Activated CD8-positive, alpha-beta T cell treated with anti-CD3 and anti-CD28 coated beads, Interleukin-2, amount 10 ng/mL, durations not matched to agents 7 days and 5 days (primary cell): Measurements from ENCODE around the gene FXYD4. TPM values are rescaled to one million over a fixed set of nuclear protein-coding genes. Genes with fewer than 3 reads are reported as not detected.

Experiments used
- ATAC-seq: fragments of 150-1000 bp; cut with Tn5 transposase; one replicate; pipeline ENCODE4 v1.10.0; 2021; ENCODE audit warnings: moderate library complexity
- CTCF ChIA-PET: fragments of 350-600 bp; sonication (Branson Sonifier 250); formaldehyde crosslinking; loops from one replicate; lab custom pipeline; 2021; ENCODE audit warnings: antibody characterized with exemption; lab: Charles Lee
- POLR2A ChIA-PET: fragments of 350-600 bp; sonication (Branson Sonifier 250); formaldehyde crosslinking; loops from one replicate; lab custom pipeline; 2021; ENCODE audit warnings: antibody characterized with exemption; lab: Charles Lee
- DNase-seq: peaks from one replicate; pipeline ENCODE4 v3.0.0-alpha.2; 2020
- H3K27ac Mint-ChIP-seq: one replicate; pipeline ENCODE4 v1.8.0; 2021; ENCODE audit warnings: mild to moderate bottlenecking, mixed read lengths
- H3K27me3 Mint-ChIP-seq: one replicate; pipeline ENCODE4 v1.8.0; 2021; ENCODE audit warnings: low read depth, mixed read lengths
- H3K36me3 Mint-ChIP-seq: one replicate; pipeline ENCODE4 v1.8.0; 2021; ENCODE audit warnings: low read depth, mixed read lengths
- H3K4me1 Mint-ChIP-seq: one replicate; pipeline ENCODE4 v1.8.0; 2021; ENCODE audit warnings: low read depth, mixed read lengths
- H3K4me3 Mint-ChIP-seq: one replicate; pipeline ENCODE4 v1.8.0; 2021; ENCODE audit warnings: mild to moderate bottlenecking, mixed read lengths
- H3K9me3 Mint-ChIP-seq: one replicate; pipeline ENCODE4 v1.8.0; 2022; ENCODE audit warnings: mixed read lengths; ENCODE audit not compliant: insufficient read depth
- total RNA-seq, 2 experiments: library from RNA; stranded (reverse); gene quantifications; one replicate each; pipeline ENCODE4 v1.2.3, GENCODE V29; 2021

The FXYD4 gene
- total RNA-seq, 2 experiments from 2014 or later, result not detected

DNA sequence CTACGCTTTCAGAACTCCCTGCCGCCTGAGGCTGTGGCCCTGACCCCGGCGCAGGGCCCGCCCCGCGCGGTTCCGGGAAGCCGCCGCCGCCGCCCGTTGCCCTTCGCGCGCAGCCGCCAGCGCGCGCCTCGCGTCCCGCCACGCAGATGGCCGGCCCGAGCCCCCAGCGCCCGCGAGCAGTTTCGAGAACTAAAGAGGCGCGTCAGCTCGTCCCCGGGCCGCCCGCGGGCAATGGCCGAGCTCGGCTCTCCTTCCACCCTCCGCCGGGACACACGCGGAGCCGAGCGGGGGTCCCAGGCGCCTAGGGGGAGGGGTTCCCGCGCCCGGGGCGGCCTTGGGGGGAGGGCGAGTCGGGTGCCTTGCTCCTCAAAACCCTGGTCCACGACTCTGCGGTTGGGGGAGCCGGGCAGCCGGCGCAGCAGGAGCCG, 35.7 kb downstream of the FXYD4 start:
- Mint-ChIP-seq H3K4me1 (peaks cover 37% of the 10 kb centered on the region), H3K4me3 (peak overlapping the region; percentile 85), H3K27me3 (no peaks in the 10 kb centered on the region), H3K27ac (peak overlapping the region; percentile 98), H3K36me3 (peaks cover 56% of the 10 kb centered on the region), H3K9me3 (no peaks in the 10 kb centered on the region)
- ATAC-seq, result peak; percentile 7
- ChIA-PET CTCF (interaction anchor here (1.0 to 1.4 kb wide), 3 partner anchors 9 to 45 kb away, joined by 4 read pairs; no protein-coding TSS in a partner anchor), POLR2A (interaction anchor here (0.6 to 8.3 kb wide), 11 partner anchors 10 to 267 kb away, joined by 3 to 179 read pairs (median 5); partner anchors contain the start of gene ZNF487)
- DNase-seq, result peak; percentile 65

DNA sequence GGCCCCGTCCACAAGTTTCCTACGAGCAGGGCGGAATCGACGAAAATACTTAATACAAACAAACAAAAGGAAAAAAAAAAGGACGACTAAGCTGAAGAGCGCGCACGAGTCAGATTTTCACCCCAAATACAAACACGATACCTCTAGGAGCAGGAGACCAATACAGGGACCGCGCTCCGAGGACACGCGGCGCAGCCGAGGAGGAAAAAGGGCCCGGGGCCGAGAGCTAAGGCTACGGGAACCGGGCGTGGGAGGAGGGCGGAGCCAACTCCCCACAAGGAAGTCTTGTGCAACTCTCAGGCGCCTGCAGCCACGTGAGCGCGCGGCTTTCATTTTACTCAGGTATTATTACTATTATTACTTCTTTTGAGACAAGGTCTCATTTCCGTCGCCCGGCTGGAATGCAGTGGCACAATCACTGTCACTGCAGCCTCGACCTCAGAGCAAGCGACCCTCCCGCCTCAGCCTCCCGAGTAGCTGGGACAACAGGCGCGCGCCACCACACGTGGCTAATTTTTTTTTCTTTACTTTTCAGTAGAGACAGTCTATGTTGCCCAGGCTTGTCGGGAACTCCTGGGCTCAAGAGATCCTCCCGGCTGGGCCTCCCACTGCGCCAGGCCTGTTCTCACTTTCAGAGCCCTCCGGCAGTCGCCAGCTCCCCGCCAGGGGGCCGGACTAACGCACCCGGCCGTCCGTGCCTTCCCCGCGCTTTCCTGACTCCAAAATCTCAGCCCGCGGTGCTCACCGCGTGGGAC, 36.3 kb downstream of the FXYD4 start:
- Mint-ChIP-seq H3K27me3 (no peaks in the 10 kb centered on the region), H3K4me1 (peaks cover 31% of the 10 kb centered on the region), H3K27ac (peak overlapping the region; percentile 98), H3K4me3 (peak overlapping the region; percentile 85), H3K36me3 (peaks cover 51% of the 10 kb centered on the region), H3K9me3 (no peaks in the 10 kb centered on the region)
- POLR2A ChIA-PET, result interaction anchor here (0.7 to 8.3 kb wide), 13 partner anchors 10 to 285 kb away, joined by 3 to 179 read pairs (median 5); partner anchors contain the start of gene ZNF487
- peak; percentile 42 for ATAC-seq
- CTCF ChIA-PET, result interaction anchor here (1.0 to 1.4 kb wide), 3 partner anchors 9 to 45 kb away, joined by 4 read pairs; no protein-coding TSS in a partner anchor
- DNase-seq, result peak; percentile 89

DNA sequence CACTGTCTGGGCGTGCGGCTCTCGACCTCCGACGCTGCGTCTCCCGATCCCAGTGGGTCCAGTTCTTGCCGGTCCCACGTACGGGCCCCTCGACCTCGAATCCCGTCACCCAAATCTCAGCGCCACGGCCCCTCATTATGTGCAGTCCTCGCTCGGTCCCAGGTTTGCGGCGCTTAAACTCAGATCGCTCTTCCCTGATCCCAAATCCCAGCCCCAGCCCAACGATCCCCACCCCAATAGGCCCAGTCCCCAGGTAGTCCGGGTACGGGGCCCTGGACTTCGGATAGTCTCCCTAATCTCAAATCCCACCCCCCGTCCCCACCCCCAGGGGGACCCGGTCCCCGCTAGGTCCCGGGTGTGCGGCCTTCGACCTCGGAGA, 36.9 kb downstream of the FXYD4 start:
- Mint-ChIP-seq H3K4me1 (peaks cover 26% of the 10 kb centered on the region), H3K4me3 (peak overlapping the region; percentile 85), H3K27ac (peak overlapping the region; percentile 98), H3K9me3 (no peaks in the 10 kb centered on the region), H3K27me3 (no peaks in the 10 kb centered on the region), H3K36me3 (peaks cover 45% of the 10 kb centered on the region)
- ATAC-seq, result no peak
- CTCF ChIA-PET, result interaction anchor here (1.0 to 1.4 kb wide), 3 partner anchors 10 to 44 kb away, joined by 4 read pairs; no protein-coding TSS in a partner anchor
- POLR2A ChIA-PET, result interaction anchor here (0.7 to 8.3 kb wide), 9 partner anchors 9 to 285 kb away, joined by 3 to 179 read pairs (median 5); partner anchors contain the start of gene ZNF487
- no peak for DNase-seq

DNA sequence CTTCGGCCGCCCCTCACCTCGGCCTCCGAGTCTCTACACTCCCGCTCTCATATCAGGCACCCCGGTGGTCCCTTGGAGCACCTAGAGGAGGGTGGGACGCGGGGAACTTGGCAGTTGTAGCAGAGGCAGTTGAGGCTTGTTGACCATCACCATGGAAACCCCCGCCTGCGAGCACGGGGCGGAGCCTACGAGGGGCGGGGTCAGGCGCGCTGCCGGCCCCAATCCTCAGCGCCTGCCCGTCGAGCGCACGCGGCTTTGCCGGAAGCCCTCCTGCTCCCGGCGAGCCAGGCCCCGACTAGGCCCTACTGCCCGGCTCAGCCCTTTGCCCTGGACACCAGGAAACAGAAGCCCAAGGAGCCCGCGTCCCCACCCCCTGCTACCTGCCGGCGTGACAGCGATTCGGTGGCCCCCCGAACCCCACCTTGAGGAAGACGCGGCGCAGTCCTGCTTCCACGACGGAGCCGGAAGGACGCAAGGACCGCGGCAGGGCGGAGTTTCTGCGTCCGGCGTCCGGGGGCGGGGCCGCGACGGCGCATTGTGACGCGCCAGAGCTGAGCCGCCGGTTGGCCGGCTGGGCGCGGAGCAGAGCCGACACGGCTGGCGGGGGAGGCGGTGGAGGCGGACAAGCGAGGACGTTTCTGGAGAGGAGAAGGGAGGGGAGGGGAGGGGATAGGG, 37.4 kb downstream of the FXYD4 start, which contains the start of gene HNRNPF:
Gene HNRNPF, minus strand, starts transcription at position 477 of the 675 bp plus-strand sequence. CDS start 21,302 bp downstream, outside the sequence.
- peaks cover 42% of the 10 kb centered on the region for H3K36me3 Mint-ChIP-seq

DNA sequence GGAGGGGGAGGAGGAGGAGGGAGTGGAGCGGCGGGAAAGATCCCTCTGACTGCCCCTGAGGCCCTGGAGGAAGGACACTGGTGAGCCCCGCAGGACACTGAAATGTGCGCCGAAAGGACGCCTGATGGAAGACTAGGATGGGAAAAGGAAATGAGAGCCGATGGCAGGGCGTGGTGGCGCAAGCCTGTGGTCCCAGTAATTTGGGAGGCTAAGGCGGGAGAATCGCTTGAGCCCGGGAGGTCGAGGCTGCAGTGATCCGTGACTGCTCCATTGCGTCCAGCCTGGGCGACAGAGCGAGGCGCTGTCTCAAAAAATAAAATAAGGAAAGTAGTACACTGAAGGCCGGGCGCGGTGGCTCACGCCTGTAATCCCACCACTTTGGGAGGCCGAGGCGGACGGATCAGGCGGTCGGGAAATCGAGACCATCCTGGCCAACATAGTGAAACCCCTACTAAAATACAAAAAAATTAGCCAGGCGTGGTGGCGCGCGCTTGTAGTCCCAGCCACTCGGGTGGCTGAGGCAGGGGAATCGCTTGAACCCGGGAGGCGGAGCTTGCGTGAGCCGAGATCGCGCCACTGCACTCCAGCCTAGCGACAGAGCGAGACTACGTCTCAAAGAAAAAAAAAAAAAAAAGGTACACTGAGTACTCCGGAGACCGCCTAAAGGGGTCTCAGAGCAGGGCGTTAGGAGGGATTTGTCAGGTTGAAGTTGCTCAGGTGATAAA, 38.1 kb downstream of the FXYD4 start:
- Mint-ChIP-seq H3K9me3 (no peaks in the 10 kb centered on the region), H3K4me1 (peaks cover 18% of the 10 kb centered on the region), H3K4me3 (peak overlapping the region; percentile 85), H3K36me3 (peaks cover 37% of the 10 kb centered on the region), H3K27me3 (no peaks in the 10 kb centered on the region), H3K27ac (peak overlapping the region; percentile 98)
- POLR2A ChIA-PET, result interaction anchor here (0.6 to 8.3 kb wide), 18 partner anchors 8 to 271 kb away, joined by 3 to 179 read pairs (median 4); partner anchors contain the start of genes CSGALNACT2 and ZNF487
- peak; percentile 87 for DNase-seq
- CTCF ChIA-PET, result interaction anchor here (0.8 to 2.3 kb wide), 7 partner anchors 8 to 49 kb away, joined by 3 to 8 read pairs (median 4); no protein-coding TSS in a partner anchor
- ATAC-seq, result peak; percentile 10

More for the DNA sequence above, 37.4 kb downstream of the FXYD4 start, which contains the start of gene HNRNPF:
- H3K27ac Mint-ChIP-seq, result peak within 1 kb of the TSS; percentile 98
- no peaks in the 10 kb centered on the region for H3K27me3 Mint-ChIP-seq
- DNase-seq, result peak; percentile 95
- ChIA-PET CTCF (interaction anchor here (0.8 to 2.3 kb wide), 7 partner anchors 9 to 49 kb away, joined by 3 to 8 read pairs (median 4); no protein-coding TSS in a partner anchor), POLR2A (interaction anchor here (0.6 to 8.3 kb wide), 17 partner anchors 9 to 269 kb away, joined by 3 to 179 read pairs (median 5); partner anchors contain the start of gene ZNF487)
- peak; percentile 74 for ATAC-seq
- peak within 1 kb of the TSS; percentile 85 for H3K4me3 Mint-ChIP-seq
- H3K9me3 Mint-ChIP-seq, result no peaks in the 10 kb centered on the region
- H3K4me1 Mint-ChIP-seq, result peaks cover 24% of the 10 kb centered on the region

DNA sequence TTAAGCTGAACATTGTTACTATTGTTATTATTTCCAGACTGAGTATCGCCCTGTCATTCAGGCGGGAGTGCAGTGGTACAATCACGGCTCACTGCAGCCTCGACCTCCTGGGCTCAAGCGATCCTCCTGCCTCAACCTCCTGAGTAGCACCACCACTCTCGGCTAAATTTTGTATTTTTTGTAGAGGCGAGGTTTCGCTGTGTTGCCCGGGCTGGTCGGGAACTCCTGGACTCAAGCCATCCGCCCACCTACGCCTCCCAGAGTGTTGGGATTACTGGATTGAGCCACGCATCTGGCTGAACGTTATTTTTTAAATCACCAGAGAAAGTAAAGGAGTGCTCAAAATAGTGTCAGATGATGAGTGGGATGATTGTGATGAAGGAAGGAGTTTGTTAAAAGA, 38.9 kb downstream of the FXYD4 start:
- POLR2A ChIA-PET, result interaction anchor here (0.6 to 8.3 kb wide), 13 partner anchors 8 to 272 kb away, joined by 3 to 179 read pairs (median 4); partner anchors contain the start of genes CSGALNACT2 and ZNF487
- CTCF ChIA-PET, result interaction anchor here (1.1 to 2.3 kb wide), 4 partner anchors 10 to 48 kb away, joined by 3 to 8 read pairs (median 6); no protein-coding TSS in a partner anchor
- Mint-ChIP-seq H3K9me3 (no peaks in the 10 kb centered on the region), H3K4me3 (peak overlapping the region; percentile 85), H3K27me3 (no peaks in the 10 kb centered on the region), H3K4me1 (peaks cover 14% of the 10 kb centered on the region), H3K27ac (peak overlapping the region; percentile 98), H3K36me3 (peaks cover 30% of the 10 kb centered on the region)
- DNase-seq (no peak), ATAC-seq (no peak)

DNA sequence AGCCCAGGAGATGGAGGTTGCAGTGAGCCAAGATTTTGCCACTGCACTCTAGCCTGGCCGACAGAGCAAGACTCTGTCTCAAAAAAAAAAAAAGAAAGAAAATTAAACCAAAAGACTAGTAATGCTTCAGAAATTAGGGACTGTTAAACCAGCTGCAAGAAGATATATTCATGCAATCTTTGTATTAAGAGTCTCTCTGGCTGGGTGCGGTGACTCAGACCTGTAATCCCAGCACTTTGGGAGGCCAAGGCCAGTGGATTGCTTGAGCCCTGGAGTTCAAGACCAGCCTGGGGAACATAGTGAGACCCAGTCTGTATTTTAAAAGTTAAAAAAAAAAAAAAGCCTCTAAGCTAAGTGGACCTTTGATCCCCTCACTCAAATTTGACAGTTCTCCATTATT, 40.1 kb downstream of the FXYD4 start:
- CTCF ChIA-PET, result no interaction called here
- POLR2A ChIA-PET, result interaction anchor here (8.3 kb wide), 1 partner anchor 14 kb away, joined by 179 read pairs; no protein-coding TSS in a partner anchor
- Mint-ChIP-seq H3K27me3 (no peaks in the 10 kb centered on the region), H3K4me3 (no peak overlapping the region), H3K4me1 (peaks cover 14% of the 10 kb centered on the region), H3K36me3 (peaks cover 18% of the 10 kb centered on the region), H3K27ac (no peak overlapping the region), H3K9me3 (no peaks in the 10 kb centered on the region)
- ATAC-seq, result no peak
- DNase-seq, result no peak

DNA sequence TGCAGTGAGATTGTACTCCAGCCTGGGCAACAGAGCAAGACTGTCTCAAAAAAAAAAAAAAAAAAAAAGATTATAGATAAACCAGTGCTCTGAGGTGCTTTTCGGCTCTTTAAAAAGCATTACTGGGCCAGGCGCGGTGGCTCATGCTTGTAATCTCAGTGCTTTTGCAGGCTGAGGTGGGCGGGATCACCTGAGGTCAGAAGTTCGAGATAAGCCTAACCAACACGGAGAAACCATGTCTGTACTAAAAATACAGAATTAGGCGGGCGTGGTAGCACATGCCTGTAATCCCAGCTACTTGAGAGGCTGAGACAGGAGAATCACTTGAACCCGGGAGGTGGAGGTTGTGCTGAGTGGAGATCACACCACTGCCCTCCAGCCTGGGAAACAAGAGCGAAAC, 44.1 kb downstream of the FXYD4 start:
- Mint-ChIP-seq H3K27ac (no peak overlapping the region), H3K4me1 (peaks cover 32% of the 10 kb centered on the region), H3K4me3 (no peak overlapping the region), H3K27me3 (no peaks in the 10 kb centered on the region), H3K36me3 (peaks cover 2% of the 10 kb centered on the region), H3K9me3 (peaks cover 5% of the 10 kb centered on the region)
- ChIA-PET POLR2A (no interaction called here), CTCF (no interaction called here)
- DNase-seq, result no peak
- no peak for ATAC-seq

DNA sequence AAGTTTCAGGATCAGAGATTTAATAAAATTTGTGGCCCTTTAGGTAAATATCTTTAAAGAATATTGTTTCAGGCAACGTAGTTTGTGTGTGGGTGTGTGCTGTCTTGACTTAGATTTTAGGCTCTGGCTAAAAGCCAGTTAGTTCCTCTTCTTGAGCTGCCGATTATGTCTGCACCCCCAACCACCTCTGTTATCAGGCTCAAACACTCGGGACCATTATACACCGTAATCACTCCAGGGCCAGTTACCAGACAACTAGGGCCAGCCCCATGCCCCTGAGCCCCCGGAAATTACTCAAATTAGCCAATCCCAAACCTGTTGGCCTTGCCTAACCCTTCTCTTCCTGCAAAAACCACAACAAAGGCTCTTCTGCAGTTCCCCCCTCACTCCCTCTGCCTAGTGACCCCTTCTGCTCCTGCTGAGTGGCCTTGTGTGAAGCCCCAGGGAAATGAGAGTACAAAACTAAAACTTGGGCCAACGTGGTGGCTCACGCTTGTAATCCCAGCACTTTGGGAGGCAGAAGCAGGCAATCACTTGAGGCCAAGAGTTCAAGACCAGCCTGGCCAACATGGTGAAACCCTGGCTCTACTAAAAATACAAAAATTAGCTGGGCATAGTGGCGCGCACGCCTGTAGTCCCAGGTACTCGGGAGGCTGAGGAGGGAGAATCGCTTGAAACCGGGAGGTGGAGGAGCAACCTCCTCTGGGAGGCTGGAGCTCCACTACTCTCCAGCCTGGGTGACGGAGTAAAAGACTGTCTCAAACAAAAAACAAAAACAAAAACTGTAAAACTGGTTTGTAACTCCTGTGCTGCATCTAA, 46.7 kb downstream of the FXYD4 start:
- ChIA-PET CTCF (interaction anchor here (1.0 to 1.1 kb wide), 3 partner anchors 9 to 19 kb away, joined by 3 to 4 read pairs (median 3); partner anchors contain the start of genes HNRNPF and ZNF487), POLR2A (interaction anchor here (1.0 to 3.0 kb wide), 4 partner anchors 9 to 24 kb away, joined by 3 to 22 read pairs (median 12); partner anchors contain the start of gene HNRNPF)
- peak; percentile 31 for ATAC-seq
- Mint-ChIP-seq H3K4me3 (peak overlapping the region; percentile 57), H3K27me3 (no peaks in the 10 kb centered on the region), H3K9me3 (peaks cover 5% of the 10 kb centered on the region), H3K4me1 (peaks cover 39% of the 10 kb centered on the region), H3K36me3 (no peaks in the 10 kb centered on the region), H3K27ac (peak overlapping the region; percentile 96)
- DNase-seq, result peak; percentile 70

DNA sequence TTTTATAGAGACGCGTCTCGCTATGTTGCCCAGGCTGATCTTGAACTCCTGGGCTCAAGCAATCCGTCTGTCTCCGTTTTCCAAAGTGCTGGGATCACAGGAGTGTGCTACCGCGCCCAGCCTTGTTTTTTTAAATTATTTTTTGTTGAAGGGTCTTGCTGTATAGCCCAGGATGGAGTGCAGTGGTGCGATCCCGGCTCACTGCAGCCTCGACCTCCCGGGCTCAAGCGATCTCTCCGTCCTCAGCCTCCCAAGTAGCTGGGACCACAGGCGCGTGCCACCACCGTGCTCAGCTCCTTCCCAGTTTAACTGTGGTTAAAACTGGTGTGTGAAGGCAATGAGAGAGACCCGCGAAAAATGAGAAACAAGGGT, 48.5 kb downstream of the FXYD4 start:
- POLR2A ChIA-PET, result interaction anchor here (0.8 to 3.0 kb wide), 9 partner anchors 10 to 58 kb away, joined by 3 to 32 read pairs (median 5); partner anchors contain the start of genes HNRNPF and ZNF487
- CTCF ChIA-PET, result interaction anchor here (0.7 to 1.5 kb wide), 5 partner anchors 10 to 68 kb away, joined by 3 to 7 read pairs (median 4); partner anchors contain the start of gene HNRNPF
- H3K27ac Mint-ChIP-seq, result peak overlapping the region; percentile 97
- no peaks in the 10 kb centered on the region for H3K27me3 Mint-ChIP-seq
- H3K4me1 Mint-ChIP-seq, result peaks cover 39% of the 10 kb centered on the region
- H3K4me3 Mint-ChIP-seq, result peak overlapping the region; percentile 76
- H3K9me3 Mint-ChIP-seq, result peaks cover 5% of the 10 kb centered on the region
- H3K36me3 Mint-ChIP-seq, result no peaks in the 10 kb centered on the region
- DNase-seq (no peak), ATAC-seq (no peak)
